Coronary artery (tissue), 2 donors: ENCODE measurements around the gene CAST.
"Not testable (repeated sequence)": the region's sequence is repeated elsewhere in the genome, so short reads cannot be mapped to it uniquely, and the experiment has no call there.

Experiments used
- DNase-seq: peaks from one replicate; pipeline ENCODE4 v3.0.0-alpha.2; 2017; ENCODE audit warnings: low spot score
- H3K27ac ChIP-seq, 2 donors: fragments of 200-600 bp; sonication (generic); one replicate each; pipeline ENCODE4 v1.5.1; 2016 to 2019
- H3K4me3 ChIP-seq: fragments of 200-600 bp; sonication (generic); 2 replicates; pipeline ENCODE4 v1.5.1; 2016; ENCODE audit warnings: mild to moderate bottlenecking, moderate library complexity
- TF ChIP-seq, protein P1 (sequence below): fragments of 200-600 bp; sonication (generic); IDR thresholded peaks from one replicate; pipeline ENCODE4 v1.5.1; 2019; ENCODE audit warnings: antibody characterized with exemption

CAST gene, protein sequence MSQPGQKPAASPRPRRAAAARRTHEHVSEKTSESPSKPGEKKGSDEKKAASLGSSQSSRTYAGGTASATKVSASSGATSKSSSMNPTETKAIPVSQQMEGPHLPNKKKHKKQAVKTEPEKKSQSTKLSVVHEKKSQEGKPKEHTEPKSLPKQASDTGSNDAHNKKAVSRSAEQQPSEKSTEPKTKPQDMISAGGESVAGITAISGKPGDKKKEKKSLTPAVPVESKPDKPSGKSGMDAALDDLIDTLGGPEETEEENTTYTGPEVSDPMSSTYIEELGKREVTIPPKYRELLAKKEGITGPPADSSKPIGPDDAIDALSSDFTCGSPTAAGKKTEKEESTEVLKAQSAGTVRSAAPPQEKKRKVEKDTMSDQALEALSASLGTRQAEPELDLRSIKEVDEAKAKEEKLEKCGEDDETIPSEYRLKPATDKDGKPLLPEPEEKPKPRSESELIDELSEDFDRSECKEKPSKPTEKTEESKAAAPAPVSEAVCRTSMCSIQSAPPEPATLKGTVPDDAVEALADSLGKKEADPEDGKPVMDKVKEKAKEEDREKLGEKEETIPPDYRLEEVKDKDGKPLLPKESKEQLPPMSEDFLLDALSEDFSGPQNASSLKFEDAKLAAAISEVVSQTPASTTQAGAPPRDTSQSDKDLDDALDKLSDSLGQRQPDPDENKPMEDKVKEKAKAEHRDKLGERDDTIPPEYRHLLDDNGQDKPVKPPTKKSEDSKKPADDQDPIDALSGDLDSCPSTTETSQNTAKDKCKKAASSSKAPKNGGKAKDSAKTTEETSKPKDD

GRCh38 chr5:96661855-96662724 is at the start of gene CAST:
TSS of gene CAST (plus strand) at chr5:96662376. CDS start at chr5:96662423, 47 bp downstream.
- DNase-seq, result peak; percentile 99
- Histone ChIP-seq H3K27ac (peak within 1 kb of the TSS; percentile 99 to 100), H3K4me3 (peak within 1 kb of the TSS; percentile 99)
- TF ChIP-seq, protein P1, sequence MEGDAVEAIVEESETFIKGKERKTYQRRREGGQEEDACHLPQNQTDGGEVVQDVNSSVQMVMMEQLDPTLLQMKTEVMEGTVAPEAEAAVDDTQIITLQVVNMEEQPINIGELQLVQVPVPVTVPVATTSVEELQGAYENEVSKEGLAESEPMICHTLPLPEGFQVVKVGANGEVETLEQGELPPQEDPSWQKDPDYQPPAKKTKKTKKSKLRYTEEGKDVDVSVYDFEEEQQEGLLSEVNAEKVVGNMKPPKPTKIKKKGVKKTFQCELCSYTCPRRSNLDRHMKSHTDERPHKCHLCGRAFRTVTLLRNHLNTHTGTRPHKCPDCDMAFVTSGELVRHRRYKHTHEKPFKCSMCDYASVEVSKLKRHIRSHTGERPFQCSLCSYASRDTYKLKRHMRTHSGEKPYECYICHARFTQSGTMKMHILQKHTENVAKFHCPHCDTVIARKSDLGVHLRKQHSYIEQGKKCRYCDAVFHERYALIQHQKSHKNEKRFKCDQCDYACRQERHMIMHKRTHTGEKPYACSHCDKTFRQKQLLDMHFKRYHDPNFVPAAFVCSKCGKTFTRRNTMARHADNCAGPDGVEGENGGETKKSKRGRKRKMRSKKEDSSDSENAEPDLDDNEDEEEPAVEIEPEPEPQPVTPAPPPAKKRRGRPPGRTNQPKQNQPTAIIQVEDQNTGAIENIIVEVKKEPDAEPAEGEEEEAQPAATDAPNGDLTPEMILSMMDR, result no peak

DNA sequence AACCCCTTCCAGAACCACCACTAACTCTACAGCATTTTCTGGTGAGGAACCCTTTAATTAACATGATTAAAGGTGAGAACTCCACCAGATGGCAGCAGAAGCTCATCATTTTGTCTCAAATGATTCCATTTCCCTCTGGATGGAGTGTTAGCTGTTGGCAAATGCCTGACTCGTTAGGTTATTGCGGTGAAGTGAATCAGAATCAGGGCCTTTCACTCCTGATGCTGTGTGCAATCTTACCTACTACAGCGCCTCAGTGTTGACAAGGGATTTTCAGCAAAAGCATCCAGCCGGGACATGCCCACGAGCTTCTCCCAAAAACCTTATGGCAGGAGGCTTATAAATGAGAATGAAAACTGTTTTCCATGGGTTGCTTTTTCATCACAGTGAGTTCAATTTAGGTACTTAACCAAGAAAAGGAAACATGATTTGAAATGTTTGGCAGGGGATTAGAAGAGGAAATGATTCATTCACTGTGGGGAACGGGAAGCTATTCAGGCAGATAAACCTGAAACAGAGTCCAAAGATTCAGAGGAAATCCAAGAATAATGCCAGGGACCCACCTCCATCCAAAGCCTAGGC is 48.0 kb upstream of the CAST start:
- TF ChIP-seq, protein P1, result no peak
- peak overlapping the region; percentile 54 for H3K4me3 ChIP-seq
- DNase-seq, result no peak
- H3K27ac ChIP-seq, result peak overlapping the region; percentile 12 to 75

DNA sequence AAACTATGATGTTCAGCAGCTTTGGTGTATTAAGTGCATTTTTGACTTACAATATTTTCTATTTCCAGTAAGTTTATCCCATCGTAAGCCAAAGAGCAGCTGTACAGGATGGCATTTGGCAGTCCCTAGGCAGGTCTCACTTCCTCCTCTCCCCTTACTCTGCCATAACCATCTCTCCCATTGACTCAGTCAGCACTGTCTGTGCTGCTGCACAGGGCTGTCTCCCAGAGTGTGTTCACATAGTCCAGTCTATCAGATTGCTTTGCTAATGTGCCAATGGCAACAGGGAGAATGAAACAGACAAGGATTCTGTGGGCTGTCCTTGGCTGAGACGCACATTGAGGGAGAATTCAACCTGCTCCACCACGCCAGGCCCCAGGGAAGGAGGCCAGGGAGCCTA is 47.0 kb upstream of the CAST start:
- DNase-seq, result no peak
- TF ChIP-seq, protein P1, result no peak
- Histone ChIP-seq H3K27ac (peak overlapping the region in 1 of 2 donors; percentile 14), H3K4me3 (no peak overlapping the region)

DNA sequence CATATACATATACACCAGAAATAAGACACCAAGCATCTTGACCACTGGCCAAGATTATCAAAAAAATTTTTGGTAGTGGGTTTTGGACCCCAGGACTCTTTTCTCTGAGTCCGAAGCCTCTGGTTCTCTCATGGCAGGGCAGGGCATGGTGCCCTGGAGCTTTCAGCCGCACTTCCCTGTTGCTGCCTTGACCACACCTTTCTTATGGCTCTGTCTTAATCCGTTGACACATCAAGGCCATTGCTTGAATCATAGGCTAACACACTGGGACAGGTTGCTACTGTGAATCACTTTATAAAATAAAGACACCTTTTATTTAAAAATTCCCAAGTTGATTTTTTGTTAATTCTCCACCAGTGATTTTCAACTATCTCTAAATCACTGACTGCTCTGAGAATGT is 45.4 kb upstream of the CAST start:
- Histone ChIP-seq H3K4me3 (no peak overlapping the region), H3K27ac (no peak overlapping the region)
- TF ChIP-seq, protein P1, result no peak
- no peak for DNase-seq

- not testable (repeated sequence) for DNase-seq, H3K27ac ChIP-seq
These were observed 43.7 kb upstream of the CAST start for GRCh38 chr5:96618311-96619016.

DNA sequence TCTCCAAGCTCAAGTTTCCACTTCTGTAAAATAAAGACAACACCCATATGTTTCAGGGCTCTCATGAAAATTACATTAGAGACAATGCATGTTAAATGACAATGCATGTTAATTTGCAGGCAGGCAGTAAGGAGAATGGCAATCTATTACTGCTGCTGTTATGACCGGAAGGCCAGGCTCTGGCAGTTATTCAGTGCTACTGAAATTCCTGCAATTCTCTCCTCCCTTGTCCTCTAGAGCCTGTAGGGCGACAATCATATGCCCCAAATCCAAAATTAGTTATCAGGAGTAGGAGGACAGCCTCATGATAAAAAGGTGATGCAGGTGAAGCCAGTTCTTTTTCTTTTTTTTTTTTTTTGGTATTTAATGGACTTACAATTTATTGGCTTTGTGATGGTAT is 42.2 kb upstream of the CAST start:
- no peak for DNase-seq
- Histone ChIP-seq H3K27ac (no peak overlapping the region), H3K4me3 (no peak overlapping the region)
- TF ChIP-seq, protein P1, result no peak

More at GRCh38 chr5:96618311-96619016, 43.7 kb upstream of the CAST start:
- not testable (repeated sequence) for H3K4me3 ChIP-seq
